ENCODE data around the gene DENND5B. TPM values are rescaled to one million over a fixed set of nuclear protein-coding genes. Genes with fewer than 3 reads are reported as not detected.
"Not testable (repeated sequence)": the region's sequence is repeated elsewhere in the genome, so short reads cannot be mapped to it uniquely, and the experiment has no call there.

Gene DENND5B
- total RNA-seq, 1 experiment from 2014 or later = 13.8 TPM

DNA sequence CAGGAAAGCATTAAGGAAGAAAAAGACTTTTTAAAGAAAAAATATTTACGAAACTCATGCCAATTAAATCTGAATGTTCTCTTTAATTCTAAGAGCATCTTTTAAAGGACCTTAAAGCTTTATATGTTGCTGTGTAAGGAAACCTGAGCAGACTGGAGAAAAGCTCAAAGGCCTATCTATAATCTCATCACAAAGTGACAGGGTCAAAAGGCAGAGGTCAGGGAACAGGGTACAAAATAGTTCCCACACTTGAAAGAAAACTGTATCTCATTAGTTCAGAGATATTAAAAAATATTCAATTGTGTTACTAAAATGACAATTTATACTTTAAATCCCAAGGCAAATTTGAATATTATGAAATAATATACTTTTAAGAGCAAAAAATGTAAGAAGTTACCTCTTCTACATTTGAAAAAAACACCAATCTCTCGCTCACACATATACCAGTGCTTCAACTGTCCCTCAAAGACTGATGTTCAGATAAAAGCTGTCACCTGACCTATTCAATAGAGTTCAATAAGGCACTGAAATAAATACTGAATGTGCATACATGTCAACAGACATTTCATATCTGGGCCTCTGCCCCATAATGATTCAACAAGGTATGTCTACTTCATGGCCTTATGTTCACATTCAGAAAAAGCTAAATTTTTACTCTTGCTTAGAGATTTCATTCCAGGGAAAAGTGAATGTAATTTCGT, 17.9 kb downstream of the DENND5B start (continued):
- TF ChIP-seq ZNF671 (CRISPR knock-in tag; IDR thresholded peaks at IDR 0.05) (no peak), MLX (CRISPR knock-in tag; IDR thresholded peaks at IDR 0.05) (no peak), ZNF532 (CRISPR knock-in tag; IDR thresholded peaks at IDR 0.05; ENCODE audit: borderline replicate concordance) (no peak), CBFB (CRISPR knock-in tag; IDR thresholded peaks at IDR 0.05; ENCODE audit: low read depth) (no peak)

DNA sequence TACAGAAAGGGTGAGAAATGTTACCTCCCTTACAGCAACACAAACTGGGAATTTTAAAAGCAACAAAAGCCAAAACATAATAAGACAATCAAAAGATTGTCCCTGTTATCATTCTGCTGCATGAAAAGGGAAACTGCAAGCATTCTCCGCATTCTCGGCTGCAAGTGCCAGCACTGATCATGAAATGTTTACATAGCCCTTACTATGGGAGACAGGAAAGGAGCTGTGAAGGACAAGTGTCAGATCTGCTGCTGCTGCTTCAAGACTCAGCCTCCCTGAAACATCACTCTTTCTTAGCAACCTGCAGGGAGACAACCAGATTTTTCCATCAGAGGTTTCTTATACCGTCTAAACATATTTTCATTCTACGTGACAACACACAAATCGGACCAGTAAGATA, 20.1 kb downstream of the DENND5B start:
- TF ChIP-seq PRDM15 (CRISPR knock-in tag; IDR thresholded peaks at IDR 0.05) = no peak
- no peak for TF ChIP-seq FOXK1 (CRISPR knock-in tag; IDR thresholded peaks at IDR 0.05)
- TF ChIP-seq, protein P1, sequence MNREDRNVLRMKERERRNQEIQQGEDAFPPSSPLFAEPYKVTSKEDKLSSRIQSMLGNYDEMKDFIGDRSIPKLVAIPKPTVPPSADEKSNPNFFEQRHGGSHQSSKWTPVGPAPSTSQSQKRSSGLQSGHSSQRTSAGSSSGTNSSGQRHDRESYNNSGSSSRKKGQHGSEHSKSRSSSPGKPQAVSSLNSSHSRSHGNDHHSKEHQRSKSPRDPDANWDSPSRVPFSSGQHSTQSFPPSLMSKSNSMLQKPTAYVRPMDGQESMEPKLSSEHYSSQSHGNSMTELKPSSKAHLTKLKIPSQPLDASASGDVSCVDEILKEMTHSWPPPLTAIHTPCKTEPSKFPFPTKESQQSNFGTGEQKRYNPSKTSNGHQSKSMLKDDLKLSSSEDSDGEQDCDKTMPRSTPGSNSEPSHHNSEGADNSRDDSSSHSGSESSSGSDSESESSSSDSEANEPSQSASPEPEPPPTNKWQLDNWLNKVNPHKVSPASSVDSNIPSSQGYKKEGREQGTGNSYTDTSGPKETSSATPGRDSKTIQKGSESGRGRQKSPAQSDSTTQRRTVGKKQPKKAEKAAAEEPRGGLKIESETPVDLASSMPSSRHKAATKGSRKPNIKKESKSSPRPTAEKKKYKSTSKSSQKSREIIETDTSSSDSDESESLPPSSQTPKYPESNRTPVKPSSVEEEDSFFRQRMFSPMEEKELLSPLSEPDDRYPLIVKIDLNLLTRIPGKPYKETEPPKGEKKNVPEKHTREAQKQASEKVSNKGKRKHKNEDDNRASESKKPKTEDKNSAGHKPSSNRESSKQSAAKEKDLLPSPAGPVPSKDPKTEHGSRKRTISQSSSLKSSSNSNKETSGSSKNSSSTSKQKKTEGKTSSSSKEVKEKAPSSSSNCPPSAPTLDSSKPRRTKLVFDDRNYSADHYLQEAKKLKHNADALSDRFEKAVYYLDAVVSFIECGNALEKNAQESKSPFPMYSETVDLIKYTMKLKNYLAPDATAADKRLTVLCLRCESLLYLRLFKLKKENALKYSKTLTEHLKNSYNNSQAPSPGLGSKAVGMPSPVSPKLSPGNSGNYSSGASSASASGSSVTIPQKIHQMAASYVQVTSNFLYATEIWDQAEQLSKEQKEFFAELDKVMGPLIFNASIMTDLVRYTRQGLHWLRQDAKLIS (CRISPR knock-in tag; IDR thresholded peaks at IDR 0.05; ENCODE audit: borderline replicate concordance) = no peak
- TF ChIP-seq ZNF263 (CRISPR knock-in tag; IDR thresholded peaks at IDR 0.05; ENCODE audit: low read depth) = no peak
- TF ChIP-seq, protein P2, sequence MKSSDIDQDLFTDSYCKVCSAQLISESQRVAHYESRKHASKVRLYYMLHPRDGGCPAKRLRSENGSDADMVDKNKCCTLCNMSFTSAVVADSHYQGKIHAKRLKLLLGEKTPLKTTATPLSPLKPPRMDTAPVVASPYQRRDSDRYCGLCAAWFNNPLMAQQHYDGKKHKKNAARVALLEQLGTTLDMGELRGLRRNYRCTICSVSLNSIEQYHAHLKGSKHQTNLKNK (CRISPR knock-in tag; IDR thresholded peaks at IDR 0.05) = no peak
- no peak for TF ChIP-seq NFATC4 (CRISPR knock-in tag; IDR thresholded peaks at IDR 0.05)
- no peak for TF ChIP-seq SMAD4 (CRISPR knock-in tag; IDR thresholded peaks at IDR 0.05)
- TF ChIP-seq USF1 (CRISPR knock-in tag; IDR thresholded peaks at IDR 0.05) = no peak
- TF ChIP-seq ATF1 (CRISPR knock-in tag; IDR thresholded peaks at IDR 0.05) = no peak
- TF ChIP-seq NR3C1 (CRISPR knock-in tag; conservative IDR thresholded peaks at IDR 0.05; ENCODE audit: low read depth) = no peak
- Mint-ChIP-seq H3K27me3 (ENCODE audit: low read depth) (no peaks in the 10 kb centered on the region), H3K4me1 (peaks cover 37% of the 10 kb centered on the region), H3K4me3 (no peak overlapping the region), H3K36me3 (no peaks in the 10 kb centered on the region), H3K27ac (peak overlapping the region; percentile 94), H3K9me3 (no peaks in the 10 kb centered on the region)
- POLR2A ChIA-PET = interaction anchor here (0.6 to 0.7 kb wide), 2 partner anchors 109 to 191 kb away, joined by 3 read pairs; no protein-coding TSS in a partner anchor
- peak; percentile 78 for ATAC-seq
- CTCF ChIA-PET = interaction anchor here (0.6 to 1.5 kb wide), 2 partner anchors 47 to 299 kb away, joined by 3 to 5 read pairs; no protein-coding TSS in a partner anchor
- DNase-seq (ENCODE audit: low spot score) = no peak

DNA sequence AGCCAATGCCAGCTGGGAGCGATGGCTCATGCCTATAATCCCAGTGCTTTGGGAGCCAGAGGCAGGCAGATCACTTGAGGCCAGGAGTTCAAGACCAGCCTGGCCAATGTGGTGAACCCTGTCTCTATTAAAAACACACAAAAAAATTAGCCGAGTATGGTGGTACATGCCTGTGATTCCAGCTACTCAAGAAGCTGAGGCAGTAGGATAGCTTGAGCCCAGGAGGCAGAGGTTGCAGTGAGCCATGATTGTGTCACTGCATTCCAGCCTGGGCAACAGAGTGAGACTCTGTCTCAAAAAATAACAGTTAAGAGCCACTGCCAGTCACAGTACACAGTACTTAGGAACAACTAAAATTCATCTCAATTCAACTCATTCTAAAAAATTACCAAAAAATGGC, 21.4 kb downstream of the DENND5B start:
- CTCF ChIA-PET = interaction anchor here (0.9 kb wide), 1 partner anchor 166 kb away, joined by 3 read pairs; no protein-coding TSS in a partner anchor
- H3K4me1 Mint-ChIP-seq = peaks cover 34% of the 10 kb centered on the region

More for the DNA sequence above, 21.4 kb downstream of the DENND5B start:
- DNase-seq (ENCODE audit: low spot score); ATAC-seq; H3K9me3 Mint-ChIP-seq; H3K36me3 Mint-ChIP-seq; H3K4me3 Mint-ChIP-seq; POLR2A ChIA-PET; H3K27me3 Mint-ChIP-seq (ENCODE audit: low read depth): not testable (repeated sequence)
- peak overlapping the region; percentile 45; the same call in 1 of the 2 replicates for H3K27ac Mint-ChIP-seq
